A673 (cell line): ENCODE measurements around the gene CCDC89.

ENCODE experiments used
- CTCF ChIP-seq: fragments of 300-800, 200-600 bp; sonication (generic); conservative IDR thresholded peaks from 2 replicates; pipeline ENCODE4 v1.5.1; 2017; ENCODE audit warnings: low read depth, mild to moderate bottlenecking, antibody characterized with exemption, low read length, moderate library complexity, mixed read lengths
- EZH2 ChIP-seq: fragments of 200-600 bp; sonication (generic); IDR thresholded peaks from 2 replicates; pipeline ENCODE4 v1.6.1; 2017; ENCODE audit warnings: borderline replicate concordance, low read depth, mild to moderate bottlenecking, mixed read lengths, antibody characterized with exemption, low read length; ENCODE audit not compliant: poor library complexity, severe bottlenecking

DNA sequence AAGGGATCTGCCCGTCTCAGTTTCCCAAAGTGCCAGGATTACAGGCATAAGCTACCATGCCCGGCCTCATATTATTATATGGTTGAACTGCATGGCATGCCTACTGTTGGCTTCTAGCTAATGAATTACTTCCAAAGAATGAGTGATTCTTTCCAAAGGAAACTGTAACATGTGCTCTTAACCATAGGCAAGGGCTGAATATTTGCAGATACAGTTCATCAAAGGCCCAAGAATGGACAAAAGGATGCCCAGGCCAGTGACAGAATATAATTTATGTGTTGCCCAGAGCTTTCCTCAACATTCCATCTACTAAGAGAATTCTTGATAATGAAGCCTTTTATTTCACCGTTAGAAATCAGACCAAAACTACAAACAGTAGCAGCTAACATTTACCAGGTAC lies 27.0 kb upstream of the CCDC89 start:
- TF ChIP-seq CTCF (no peak), EZH2 (no peak)
